ENCODE measurements around the gene ZNF765.
"Not testable (repeated sequence)": the region's sequence is repeated elsewhere in the genome, so short reads cannot be mapped to it uniquely, and the experiment has no call there.

- TF ChIP-seq, protein P1, sequence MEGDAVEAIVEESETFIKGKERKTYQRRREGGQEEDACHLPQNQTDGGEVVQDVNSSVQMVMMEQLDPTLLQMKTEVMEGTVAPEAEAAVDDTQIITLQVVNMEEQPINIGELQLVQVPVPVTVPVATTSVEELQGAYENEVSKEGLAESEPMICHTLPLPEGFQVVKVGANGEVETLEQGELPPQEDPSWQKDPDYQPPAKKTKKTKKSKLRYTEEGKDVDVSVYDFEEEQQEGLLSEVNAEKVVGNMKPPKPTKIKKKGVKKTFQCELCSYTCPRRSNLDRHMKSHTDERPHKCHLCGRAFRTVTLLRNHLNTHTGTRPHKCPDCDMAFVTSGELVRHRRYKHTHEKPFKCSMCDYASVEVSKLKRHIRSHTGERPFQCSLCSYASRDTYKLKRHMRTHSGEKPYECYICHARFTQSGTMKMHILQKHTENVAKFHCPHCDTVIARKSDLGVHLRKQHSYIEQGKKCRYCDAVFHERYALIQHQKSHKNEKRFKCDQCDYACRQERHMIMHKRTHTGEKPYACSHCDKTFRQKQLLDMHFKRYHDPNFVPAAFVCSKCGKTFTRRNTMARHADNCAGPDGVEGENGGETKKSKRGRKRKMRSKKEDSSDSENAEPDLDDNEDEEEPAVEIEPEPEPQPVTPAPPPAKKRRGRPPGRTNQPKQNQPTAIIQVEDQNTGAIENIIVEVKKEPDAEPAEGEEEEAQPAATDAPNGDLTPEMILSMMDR (IDR thresholded peaks at IDR 0.05), result not testable (repeated sequence)
- TF ChIP-seq EZH2 (IDR thresholded peaks at IDR 0.05; ENCODE audit: borderline replicate concordance, insufficient read depth, low read depth, low read length, poor library complexity, severe bottlenecking), result not testable (repeated sequence)
Observed at GRCh38 chr19:53460131-53460721, 65.3 kb downstream of the ZNF765 start.

Measured in B cell (primary cell).